Cardiac fibroblast (primary cell): ENCODE results near the gene PRKG2.

Source experiments
- DNase-seq, 2 donors: peaks; one replicate each; pipeline versions ENCODE4 v3.0.0 to v3.0.0-alpha.2; 2010; ENCODE audit warnings: low read depth in 2 of 2
- H3K4me3 ChIP-seq, 2 donors: replicated peaks in 1 of 2; 1 replicate in 1 of 2; 2 replicates in 1 of 2; pipeline ENCODE4 v1.5.1; 2011; ENCODE audit warnings: low read depth in 2 of 2, low read length in 2 of 2, mild to moderate bottlenecking in 2 of 2, moderate library complexity in 1 of 2
- TF ChIP-seq, protein P1 (sequence below): IDR thresholded peaks from one replicate; pipeline ENCODE4 v1.5.1; 2011; ENCODE audit warnings: low read depth, mild to moderate bottlenecking, low read length, inconsistent platforms

The PRKG2 gene

GRCh38 chr4:81148576-81148975, 66.4 kb downstream of the PRKG2 start:
- no peak for DNase-seq
- TF ChIP-seq, protein P1, sequence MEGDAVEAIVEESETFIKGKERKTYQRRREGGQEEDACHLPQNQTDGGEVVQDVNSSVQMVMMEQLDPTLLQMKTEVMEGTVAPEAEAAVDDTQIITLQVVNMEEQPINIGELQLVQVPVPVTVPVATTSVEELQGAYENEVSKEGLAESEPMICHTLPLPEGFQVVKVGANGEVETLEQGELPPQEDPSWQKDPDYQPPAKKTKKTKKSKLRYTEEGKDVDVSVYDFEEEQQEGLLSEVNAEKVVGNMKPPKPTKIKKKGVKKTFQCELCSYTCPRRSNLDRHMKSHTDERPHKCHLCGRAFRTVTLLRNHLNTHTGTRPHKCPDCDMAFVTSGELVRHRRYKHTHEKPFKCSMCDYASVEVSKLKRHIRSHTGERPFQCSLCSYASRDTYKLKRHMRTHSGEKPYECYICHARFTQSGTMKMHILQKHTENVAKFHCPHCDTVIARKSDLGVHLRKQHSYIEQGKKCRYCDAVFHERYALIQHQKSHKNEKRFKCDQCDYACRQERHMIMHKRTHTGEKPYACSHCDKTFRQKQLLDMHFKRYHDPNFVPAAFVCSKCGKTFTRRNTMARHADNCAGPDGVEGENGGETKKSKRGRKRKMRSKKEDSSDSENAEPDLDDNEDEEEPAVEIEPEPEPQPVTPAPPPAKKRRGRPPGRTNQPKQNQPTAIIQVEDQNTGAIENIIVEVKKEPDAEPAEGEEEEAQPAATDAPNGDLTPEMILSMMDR, result no peak
- no peak overlapping the region for H3K4me3 ChIP-seq

DNA sequence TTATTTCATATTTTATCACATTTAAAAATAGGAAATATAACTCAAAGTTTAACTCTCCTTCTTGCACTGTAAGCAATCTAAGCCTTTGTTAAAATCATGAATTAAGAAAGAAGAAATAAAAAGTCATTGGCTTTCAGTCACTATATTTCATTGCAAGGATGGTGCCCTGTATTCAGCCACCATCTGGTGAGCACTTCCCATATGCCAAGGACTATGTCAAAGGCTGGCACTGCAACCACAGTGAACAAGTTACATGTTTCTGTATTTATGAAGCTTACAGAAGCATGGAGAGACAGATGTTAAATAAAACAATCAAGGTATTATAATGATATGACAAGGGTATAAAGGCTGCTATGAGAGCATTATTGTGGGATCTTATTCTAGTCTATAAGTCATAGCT, 68.6 kb downstream of the PRKG2 start:
- H3K4me3 ChIP-seq, result no peak overlapping the region
- TF ChIP-seq, protein P1, result no peak
- no peak for DNase-seq

- TF ChIP-seq, protein P1, result no peak
- no peak for DNase-seq
- H3K4me3 ChIP-seq, result no peak overlapping the region
Observed at GRCh38 chr4:81143183-81143582, 71.8 kb downstream of the PRKG2 start.

DNA sequence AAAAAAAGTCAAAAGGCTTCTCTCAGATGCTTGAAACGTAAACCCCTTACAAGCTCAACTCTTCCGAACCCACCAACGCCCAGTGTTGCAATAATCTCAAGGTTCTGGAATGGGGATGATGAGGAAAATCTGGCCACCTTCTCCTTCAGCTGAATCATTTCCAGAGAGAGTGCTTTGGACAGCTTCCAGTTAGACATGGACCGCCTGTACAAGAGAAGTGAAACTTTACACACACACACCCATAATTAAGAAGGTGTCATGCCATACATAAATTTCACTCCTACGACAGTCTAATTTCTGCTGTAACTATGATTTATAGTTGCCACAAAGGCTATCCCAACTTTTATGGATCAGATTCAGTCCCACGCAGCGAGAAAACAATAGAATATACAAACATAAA, 72.3 kb downstream of the PRKG2 start:
- H3K4me3 ChIP-seq, result no peak overlapping the region
- TF ChIP-seq, protein P1, result no peak
- peak; percentile 72 to 85 for DNase-seq

- TF ChIP-seq, protein P1, result no peak
- no peak for DNase-seq
- H3K4me3 ChIP-seq, result no peak overlapping the region
Observed at GRCh38 chr4:81137894-81138293, 77.1 kb downstream of the PRKG2 start.

DNA sequence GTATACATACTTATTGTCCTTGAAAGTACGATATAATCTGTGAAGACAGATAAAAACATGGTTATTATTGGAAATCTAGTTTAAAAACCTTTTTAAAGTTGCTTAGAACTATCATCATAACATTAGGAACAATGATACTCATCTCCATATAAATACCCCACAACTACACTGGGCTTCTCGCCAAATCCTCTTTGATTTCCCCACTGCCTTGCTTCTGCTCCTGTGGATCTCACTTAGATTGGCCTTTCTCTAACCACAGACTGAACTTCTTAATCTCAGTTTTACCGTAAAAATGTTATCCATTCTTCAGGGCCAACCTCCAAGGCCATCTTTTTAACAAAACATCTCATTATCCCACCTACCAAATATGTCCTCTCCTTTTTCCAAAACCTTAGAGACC, 77.6 kb downstream of the PRKG2 start:
- H3K4me3 ChIP-seq, result no peak overlapping the region
- DNase-seq, result peak; percentile 28 to 53
- TF ChIP-seq, protein P1, result no peak

DNA sequence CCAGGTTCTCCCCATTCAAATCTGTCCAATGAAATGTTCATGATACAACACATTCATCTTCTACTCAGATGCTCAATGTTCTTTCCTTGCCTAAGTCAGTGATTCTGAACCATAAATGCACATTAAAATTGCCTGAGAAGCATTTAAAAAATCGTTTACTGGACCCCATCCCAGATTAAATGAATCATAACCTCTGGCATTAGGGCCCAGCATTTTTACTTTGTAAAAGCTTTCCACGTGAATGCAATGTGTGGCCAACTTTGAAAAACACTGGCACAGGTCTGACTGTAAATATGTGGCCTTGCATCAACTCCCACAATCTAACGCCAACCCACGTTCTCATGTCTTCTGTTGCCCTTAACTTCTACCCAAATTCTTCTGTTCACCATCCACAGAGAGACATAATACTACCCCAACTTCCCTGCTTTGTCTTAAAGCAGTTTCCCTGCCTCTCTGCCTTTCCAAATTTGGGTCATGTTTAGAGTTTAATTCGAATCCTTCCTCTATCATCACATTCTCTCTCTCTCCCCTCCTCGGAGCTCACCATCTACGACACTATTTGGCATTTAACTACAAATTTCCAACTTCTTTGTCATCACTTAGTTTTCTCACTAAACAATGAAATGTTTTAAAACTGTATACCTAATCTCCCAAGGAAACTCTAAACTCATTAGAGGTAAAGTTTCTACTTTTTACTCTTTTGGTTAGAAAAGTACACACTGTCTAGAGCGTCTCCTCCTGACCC, 78.7 kb downstream of the PRKG2 start:
- TF ChIP-seq, protein P1, result no peak
- H3K4me3 ChIP-seq, result no peak overlapping the region
- DNase-seq, result peak; percentile 95 to 98
